GM12864 (cell line): ENCODE data around the gene MANSC4.

Experiments
- DNase-seq: peaks from one replicate; pipeline ENCODE4 v3.0.0-alpha.2; 2011; ENCODE audit warnings: low read depth
- H3K4me3 ChIP-seq: 2 replicates; pipeline ENCODE4 v1.5.1; 2011; ENCODE audit warnings: mild to moderate bottlenecking, low read depth, low read length, control low read depth
- CTCF ChIP-seq: IDR thresholded peaks from 2 replicates; pipeline ENCODE4 v1.5.1; 2011; ENCODE audit warnings: low read depth, mild to moderate bottlenecking, moderate library complexity, low read length, control low read depth, inconsistent platforms; ENCODE audit errors: missing control alignments

MANSC4 gene

DNA sequence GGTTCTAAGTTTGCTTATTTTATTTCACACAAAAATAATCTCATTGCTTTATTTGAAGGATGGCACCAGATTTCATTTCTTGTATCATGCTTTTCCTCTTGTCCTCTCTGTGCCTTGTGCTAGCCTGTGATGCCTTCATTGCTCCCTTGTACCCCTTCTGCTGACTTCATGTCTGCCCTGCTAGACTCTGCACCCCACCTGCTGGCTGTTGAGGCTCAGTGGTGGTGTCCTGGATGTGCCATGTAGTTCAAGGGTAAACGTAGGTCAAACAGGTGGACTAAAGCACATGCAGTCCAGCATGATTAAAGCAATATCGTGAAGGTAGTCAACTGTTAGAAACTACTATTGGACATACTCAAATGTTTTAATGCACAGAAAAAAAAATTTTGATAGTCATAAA, 47.8 kb downstream of the MANSC4 start:
- no peak overlapping the region for H3K4me3 ChIP-seq
- peak; percentile 46 for TF ChIP-seq CTCF
- DNase-seq, result no peak

DNA sequence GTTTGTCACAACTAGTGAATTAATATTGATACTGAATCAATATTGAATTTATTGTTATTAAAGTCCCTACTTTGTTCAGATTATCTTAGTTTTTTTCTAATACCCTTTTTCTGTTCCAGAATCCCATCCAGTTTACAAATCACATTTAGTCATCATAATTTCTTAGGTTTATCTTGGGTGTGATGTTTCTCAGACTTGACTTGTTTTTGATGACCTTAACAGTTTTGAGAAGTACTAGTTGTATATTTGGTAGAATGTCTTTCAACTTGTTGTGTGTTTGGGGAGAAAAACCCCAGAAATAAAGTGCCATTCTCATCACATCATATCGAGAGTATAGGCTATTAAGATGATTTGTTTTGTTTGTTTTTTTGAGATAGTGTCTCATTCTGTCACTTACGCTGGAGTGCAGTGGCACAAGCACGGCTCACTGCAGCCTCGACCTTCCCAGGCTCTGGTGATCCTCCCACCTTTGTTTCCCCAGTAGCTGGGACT, 49.9 kb downstream of the MANSC4 start:
- H3K4me3 ChIP-seq, result no peak overlapping the region
- no peak for DNase-seq
- no peak for TF ChIP-seq CTCF

DNA sequence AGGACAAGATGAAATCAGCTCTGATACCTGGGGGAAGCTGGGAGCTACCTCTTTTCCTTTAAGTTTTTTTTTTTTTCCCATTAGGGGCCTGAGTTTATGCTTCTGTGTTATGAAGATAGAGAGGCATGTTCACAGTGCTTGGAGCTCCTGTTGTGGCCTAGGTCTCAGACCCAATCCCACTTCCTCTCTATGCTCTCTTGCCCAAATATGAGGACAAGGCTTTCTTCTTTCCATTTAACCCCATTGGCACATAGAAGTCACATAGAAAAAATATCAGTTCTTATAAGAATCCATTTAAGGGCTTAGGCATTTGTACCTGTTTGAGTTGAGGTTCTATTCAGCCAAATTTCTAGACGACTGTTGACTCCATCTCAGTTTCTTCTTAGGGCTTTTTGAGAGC, 56.8 kb downstream of the MANSC4 start:
- H3K4me3 ChIP-seq, result no peak overlapping the region
- TF ChIP-seq CTCF, result no peak
- DNase-seq, result no peak
